GM13977 (cell line): Measurements from ENCODE around the gene TSPYL4.
"Not testable (repeated sequence)": the region's sequence is repeated elsewhere in the genome, so short reads cannot be mapped to it uniquely, and the experiment has no call there.

Source experiments
- DNase-seq: peaks from one replicate; pipeline ENCODE4 v3.0.0; 2012; ENCODE audit warnings: low spot score
- in situ Hi-C: fragments of 300-500 bp; cut with MboI; formaldehyde crosslinking; loops from one replicate; pipeline ENCODE4 v1.12.0; 2022; ENCODE audit warnings: low sequenced_read_pairs, low pct_unique_long_range_greater_than_20kb, mixed read lengths, inconsistent platforms; ENCODE audit not compliant: unreplicated experiment
- TF ChIP-seq, protein P1 (sequence below): IDR thresholded peaks from 2 replicates; pipeline ENCODE4 v1.5.1; 2012; ENCODE audit warnings: mild to moderate bottlenecking, control low read depth; ENCODE audit not compliant: insufficient read depth; ENCODE audit errors: extremely low read depth, missing control alignments

The TSPYL4 gene

DNA sequence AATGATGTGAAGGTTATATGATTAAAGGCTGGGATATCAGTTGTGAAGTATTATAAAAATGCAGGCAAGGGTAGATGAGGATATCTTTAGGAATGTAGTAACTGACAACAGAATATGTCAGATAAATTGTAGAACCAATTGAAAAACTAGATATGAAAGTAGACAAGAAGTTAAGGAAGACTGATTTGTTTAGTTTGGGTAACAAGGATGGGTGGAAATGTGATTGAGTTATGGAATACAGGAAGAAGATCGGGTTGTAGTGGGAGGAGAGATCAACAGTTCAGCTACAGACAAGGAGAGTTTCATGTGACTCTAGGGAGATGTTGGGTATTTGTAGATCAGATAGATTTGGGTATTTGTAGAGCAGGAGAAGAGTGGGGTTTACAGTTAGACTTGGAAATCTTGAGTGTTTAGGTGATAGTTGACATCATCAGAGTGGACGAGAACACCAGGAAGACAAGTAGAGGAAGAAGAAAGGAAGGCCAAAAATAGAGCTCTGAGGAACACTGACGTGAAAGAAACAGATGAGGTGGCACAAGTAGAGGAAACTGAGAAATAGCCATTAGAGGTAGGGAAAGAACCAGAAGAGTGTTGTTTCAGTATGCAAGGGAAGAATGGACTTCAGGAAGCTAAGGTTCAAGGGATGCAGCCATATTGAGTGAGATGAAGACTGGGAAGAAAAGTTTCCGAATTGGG, 38.0 kb upstream of the TSPYL4 start:
- TF ChIP-seq, protein P1, sequence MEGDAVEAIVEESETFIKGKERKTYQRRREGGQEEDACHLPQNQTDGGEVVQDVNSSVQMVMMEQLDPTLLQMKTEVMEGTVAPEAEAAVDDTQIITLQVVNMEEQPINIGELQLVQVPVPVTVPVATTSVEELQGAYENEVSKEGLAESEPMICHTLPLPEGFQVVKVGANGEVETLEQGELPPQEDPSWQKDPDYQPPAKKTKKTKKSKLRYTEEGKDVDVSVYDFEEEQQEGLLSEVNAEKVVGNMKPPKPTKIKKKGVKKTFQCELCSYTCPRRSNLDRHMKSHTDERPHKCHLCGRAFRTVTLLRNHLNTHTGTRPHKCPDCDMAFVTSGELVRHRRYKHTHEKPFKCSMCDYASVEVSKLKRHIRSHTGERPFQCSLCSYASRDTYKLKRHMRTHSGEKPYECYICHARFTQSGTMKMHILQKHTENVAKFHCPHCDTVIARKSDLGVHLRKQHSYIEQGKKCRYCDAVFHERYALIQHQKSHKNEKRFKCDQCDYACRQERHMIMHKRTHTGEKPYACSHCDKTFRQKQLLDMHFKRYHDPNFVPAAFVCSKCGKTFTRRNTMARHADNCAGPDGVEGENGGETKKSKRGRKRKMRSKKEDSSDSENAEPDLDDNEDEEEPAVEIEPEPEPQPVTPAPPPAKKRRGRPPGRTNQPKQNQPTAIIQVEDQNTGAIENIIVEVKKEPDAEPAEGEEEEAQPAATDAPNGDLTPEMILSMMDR, result no peak
- no peak for DNase-seq
- in situ Hi-C loops, result no loop called here

DNA sequence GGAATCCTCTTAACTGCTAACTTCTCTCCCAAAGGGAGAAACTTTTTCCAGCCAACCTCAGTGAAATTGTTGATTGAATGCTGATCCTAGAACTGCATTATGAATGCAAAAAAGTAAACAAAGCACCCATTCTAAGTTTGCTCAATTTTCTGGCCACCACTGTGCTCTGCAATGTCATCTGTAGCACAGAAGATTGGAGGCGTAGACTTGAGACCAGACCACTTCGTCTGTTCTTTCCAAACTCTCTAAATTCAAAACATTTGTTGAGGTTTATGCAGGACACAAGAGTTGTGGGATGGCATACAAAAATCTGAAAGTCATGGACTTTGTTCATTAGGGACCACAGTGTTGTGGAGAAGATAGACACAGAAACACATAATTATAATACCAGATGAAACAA, 36.9 kb upstream of the TSPYL4 start:
- DNase-seq, result no peak
- TF ChIP-seq, protein P1, result no peak
- in situ Hi-C loops, result no loop called here

DNA sequence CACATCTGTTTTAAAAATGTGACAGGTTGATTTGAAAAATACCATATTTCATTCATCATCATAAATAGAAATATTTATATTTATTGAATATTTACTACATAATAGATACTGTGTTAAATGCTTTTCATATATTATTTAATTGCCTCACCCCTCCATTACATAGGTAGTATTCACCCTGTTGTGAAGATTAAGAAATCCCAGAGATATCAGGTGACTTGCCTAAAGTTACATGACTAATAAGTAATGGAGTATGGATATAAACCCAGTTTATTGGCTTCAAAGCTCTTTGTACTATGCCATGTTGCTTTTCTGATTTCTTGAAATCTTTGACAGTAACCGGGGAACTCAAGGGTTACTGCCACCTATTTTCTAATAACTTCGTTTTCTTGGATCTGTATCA, 36.0 kb upstream of the TSPYL4 start:
- TF ChIP-seq, protein P1, result no peak
- DNase-seq, result no peak
- in situ Hi-C loops, result loop anchor here (10.0 kb wide), 1 partner anchor 245 kb away; no protein-coding TSS in a partner anchor

DNA sequence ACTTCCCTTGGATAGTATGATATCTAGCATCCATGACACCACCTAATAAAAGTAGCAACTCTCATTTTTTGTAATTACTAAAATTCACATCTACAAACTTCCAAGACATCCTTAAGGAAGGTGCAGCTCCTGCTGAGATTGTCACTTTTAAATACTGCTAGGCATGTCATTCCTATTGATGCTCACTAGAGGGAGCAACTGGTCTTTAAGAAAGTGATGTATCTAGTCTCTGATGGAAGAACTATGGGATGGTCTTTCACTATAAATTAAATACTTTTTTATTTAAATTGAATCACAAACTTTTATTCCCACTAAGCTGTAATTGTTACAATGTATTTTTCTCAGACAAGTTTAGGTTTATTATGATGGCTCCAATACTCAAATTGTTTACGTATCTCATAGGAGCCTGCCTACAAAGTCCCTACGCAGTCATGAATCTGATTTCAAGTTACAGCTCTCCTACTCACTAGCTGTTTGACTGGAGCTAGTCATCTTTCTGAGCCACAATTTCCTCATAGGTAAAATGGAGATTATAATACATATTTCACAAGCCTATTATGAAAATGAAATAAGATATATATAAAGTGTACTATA, 33.9 kb upstream of the TSPYL4 start:
- no peak for DNase-seq
- in situ Hi-C loops, result loop anchor here (10.0 kb wide), 1 partner anchor 247 kb away; no protein-coding TSS in a partner anchor
- TF ChIP-seq, protein P1, result peak; percentile 75

DNA sequence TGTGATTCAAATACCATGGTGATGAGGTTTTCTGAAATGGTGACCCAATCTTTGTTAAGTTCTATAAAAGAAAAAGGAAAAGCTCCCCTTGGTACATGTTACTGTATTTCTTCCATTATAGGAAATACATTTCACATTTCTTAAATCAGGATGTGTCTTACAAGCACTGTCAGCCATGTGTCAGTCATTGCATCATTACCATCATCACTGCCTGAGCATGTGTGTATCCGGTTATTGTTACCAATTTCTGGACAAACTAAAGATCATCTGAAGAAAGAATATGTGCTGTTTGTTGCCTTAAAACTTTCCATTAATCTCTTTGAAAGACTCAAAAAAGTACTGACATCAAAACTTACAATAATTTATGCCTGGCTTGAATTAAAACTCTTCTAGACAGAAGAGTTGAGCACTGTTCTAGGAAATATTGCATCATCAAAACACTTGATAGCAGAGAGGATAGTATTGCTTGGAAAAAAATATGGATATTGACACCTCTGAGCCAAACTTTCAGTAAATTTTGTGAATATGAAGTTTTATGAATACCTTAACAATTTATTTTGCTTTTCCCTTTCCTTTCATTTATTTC, 33.0 kb upstream of the TSPYL4 start:
- TF ChIP-seq, protein P1, result no peak
- no peak for DNase-seq
- in situ Hi-C loops, result loop anchor here (10.0 kb wide), 1 partner anchor 248 kb away; no protein-coding TSS in a partner anchor

DNA sequence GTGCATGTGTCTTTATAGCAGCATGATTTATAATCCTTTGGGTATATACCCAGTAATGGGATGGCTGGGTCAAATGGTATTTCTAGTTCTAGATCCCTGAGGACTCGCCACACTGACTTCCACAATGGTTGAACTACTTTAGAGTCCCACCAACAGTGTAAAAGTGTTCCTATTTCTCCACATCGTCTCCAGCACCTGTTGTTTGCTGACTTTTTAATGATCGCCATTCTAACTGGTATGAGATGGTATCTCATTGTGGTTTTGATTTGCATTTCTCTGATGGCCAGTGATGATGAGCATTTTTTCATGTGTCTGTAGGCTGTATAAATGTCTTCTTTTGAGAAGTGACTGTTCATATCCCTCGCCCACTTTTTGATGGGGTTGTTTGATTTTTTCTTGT, 31.1 kb upstream of the TSPYL4 start:
- not testable (repeated sequence) for DNase-seq
- in situ Hi-C loops, result loop anchor here (10.0 kb wide), 1 partner anchor 250 kb away; no protein-coding TSS in a partner anchor

DNA sequence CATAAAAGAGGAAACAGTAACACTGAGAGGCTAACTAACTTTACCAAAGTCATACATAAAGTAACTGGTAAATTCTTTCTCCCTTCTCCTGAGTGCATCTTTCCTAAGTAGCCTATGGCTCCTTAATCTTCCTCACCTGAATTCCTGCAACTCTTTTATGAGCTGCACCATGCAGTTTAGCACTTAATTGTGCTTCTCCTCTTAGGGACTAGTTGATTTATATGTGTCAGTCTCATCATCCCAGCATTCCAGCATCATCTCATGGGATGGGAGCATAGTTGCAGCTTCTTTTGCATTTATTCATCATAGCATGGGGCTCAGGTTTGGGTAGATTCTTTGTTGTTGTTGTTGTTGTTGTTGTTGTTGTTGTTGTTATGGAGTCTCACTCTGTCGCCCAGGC, 29.3 kb upstream of the TSPYL4 start:
- no peak for DNase-seq
- in situ Hi-C loops, result loop anchor here (10.0 kb wide), 1 partner anchor 252 kb away; no protein-coding TSS in a partner anchor
- TF ChIP-seq, protein P1, result no peak
